Ovary (tissue), 3 donors: ENCODE data around the gene CREB1.

ENCODE experiments used
- EP300 ChIP-seq: sonication (generic); formaldehyde crosslinking; IDR thresholded peaks from one replicate; pipeline ENCODE4 v1.6.1; 2017; ENCODE audit warnings: antibody characterized with exemption
- POLR2A ChIP-seq: fragments of 450-650 bp; IDR thresholded peaks from one replicate; pipeline ENCODE4 v1.6.1; 2017; ENCODE audit warnings: antibody characterized with exemption, mild to moderate bottlenecking, moderate library complexity
- TF ChIP-seq, protein P1 (sequence below), 3 donors: fragments of 450-650 bp in 2 of 3; fragments of 200-600 bp in 1 of 3; IDR thresholded peaks; one replicate each; pipeline versions ENCODE4 v1.5.1 to v1.8.0; 2016 to 2022; ENCODE audit warnings: antibody characterized with exemption in 3 of 3, mild to moderate bottlenecking in 1 of 3
- donor health status: DM: no; HTN: no; CAD: no.

DNA sequence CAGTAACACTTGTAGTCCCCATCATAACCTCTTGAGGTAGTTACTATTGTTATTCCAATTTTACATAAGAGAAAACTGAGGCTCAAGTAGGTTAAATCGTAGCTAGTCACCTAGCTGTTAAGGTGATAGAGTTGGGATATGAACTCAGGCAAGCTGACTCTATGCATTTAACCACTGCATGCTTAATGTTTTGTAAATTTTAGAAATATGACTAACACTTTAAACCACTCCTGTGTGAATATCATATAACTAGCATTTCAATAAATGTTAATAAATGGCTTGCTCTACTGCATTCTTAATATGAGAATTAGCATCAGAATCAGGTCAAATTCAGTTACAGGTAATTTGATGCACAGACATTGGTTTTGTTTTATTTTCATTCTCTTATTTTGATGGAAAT is 35.6 kb upstream of the CREB1 start:
- TF ChIP-seq POLR2A (no peak), EP300 (no peak)
- TF ChIP-seq, protein P1, sequence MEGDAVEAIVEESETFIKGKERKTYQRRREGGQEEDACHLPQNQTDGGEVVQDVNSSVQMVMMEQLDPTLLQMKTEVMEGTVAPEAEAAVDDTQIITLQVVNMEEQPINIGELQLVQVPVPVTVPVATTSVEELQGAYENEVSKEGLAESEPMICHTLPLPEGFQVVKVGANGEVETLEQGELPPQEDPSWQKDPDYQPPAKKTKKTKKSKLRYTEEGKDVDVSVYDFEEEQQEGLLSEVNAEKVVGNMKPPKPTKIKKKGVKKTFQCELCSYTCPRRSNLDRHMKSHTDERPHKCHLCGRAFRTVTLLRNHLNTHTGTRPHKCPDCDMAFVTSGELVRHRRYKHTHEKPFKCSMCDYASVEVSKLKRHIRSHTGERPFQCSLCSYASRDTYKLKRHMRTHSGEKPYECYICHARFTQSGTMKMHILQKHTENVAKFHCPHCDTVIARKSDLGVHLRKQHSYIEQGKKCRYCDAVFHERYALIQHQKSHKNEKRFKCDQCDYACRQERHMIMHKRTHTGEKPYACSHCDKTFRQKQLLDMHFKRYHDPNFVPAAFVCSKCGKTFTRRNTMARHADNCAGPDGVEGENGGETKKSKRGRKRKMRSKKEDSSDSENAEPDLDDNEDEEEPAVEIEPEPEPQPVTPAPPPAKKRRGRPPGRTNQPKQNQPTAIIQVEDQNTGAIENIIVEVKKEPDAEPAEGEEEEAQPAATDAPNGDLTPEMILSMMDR (IDR thresholded peaks at IDR 0.05): no peak
